Chondrocyte (in vitro differentiated cells): ENCODE results near the gene TBC1D24. TPM values are rescaled to one million over a fixed set of nuclear protein-coding genes. Genes with fewer than 3 reads are reported as not detected.

Source experiments
- DNase-seq: peaks from one replicate; pipeline ENCODE4 v3.0.0; 2021; ENCODE audit warnings: mixed read lengths, low spot score
- H3K27ac Mint-ChIP-seq: one replicate; pipeline ENCODE4 v1.8.0; 2021; ENCODE audit warnings: mild to moderate bottlenecking, moderate library complexity, mixed read lengths; ENCODE audit not compliant: unreplicated experiment
- H3K27me3 Mint-ChIP-seq: 2 replicates; pipeline ENCODE4 v1.8.0; 2021; ENCODE audit warnings: low read depth, mixed read lengths
- H3K36me3 Mint-ChIP-seq: 2 replicates; pipeline ENCODE4 v1.8.0; 2021; ENCODE audit warnings: low read depth, mixed read lengths
- H3K4me1 Mint-ChIP-seq: 2 replicates; pipeline ENCODE4 v1.8.0; 2021; ENCODE audit warnings: low read depth, mild to moderate bottlenecking, mixed read lengths
- H3K4me3 Mint-ChIP-seq: one replicate; pipeline ENCODE4 v1.8.0; 2021; ENCODE audit warnings: mild to moderate bottlenecking, moderate library complexity, mixed read lengths; ENCODE audit not compliant: unreplicated experiment
- H3K9me3 Mint-ChIP-seq: 2 replicates; pipeline ENCODE4 v1.8.0; 2021; ENCODE audit warnings: low read depth, mixed read lengths
- total RNA-seq: library from RNA; stranded (reverse); gene quantifications from 3 replicates; pipeline ENCODE4 v1.2.1, GENCODE V29; 2021
- TF ChIP-seq, protein P1 (sequence below): fragments of 200-600 bp; sonication (generic); IDR thresholded peaks from 2 replicates; pipeline ENCODE4 v1.5.0; 2021; ENCODE audit warnings: antibody characterized with exemption, mild to moderate bottlenecking, moderate library complexity

Gene TBC1D24
- total RNA-seq, 1 donor from 2014 or later, result 17.9 TPM

DNA sequence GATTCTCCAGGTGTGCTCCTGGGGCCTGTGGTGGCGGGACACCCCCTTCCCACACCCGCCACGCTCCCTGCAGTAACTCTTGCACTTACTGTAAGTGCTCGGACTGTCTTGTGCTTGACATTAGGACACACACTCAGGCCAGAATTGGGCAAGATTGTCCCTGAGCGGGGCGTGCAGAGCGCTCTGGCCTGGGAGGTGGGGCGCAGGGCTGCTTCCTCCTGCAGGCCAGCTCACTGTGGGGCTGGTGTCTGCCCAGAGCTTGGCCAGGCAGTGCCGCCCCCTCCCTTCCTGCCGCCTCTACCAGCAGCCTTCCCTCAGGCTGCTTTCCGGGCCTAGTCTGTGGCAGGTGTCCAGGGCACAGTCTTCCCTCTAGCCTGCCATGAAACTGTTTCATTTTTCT is 32.7 kb downstream of the TBC1D24 start:
- H3K27me3 Mint-ChIP-seq, result no peaks in the 10 kb centered on the region
- no peak for DNase-seq
- peaks cover 4% of the 10 kb centered on the region for H3K4me1 Mint-ChIP-seq
- H3K36me3 Mint-ChIP-seq, result no peaks in the 10 kb centered on the region
- H3K4me3 Mint-ChIP-seq, result no peak overlapping the region
- no peaks in the 10 kb centered on the region for H3K9me3 Mint-ChIP-seq
- TF ChIP-seq, protein P1, sequence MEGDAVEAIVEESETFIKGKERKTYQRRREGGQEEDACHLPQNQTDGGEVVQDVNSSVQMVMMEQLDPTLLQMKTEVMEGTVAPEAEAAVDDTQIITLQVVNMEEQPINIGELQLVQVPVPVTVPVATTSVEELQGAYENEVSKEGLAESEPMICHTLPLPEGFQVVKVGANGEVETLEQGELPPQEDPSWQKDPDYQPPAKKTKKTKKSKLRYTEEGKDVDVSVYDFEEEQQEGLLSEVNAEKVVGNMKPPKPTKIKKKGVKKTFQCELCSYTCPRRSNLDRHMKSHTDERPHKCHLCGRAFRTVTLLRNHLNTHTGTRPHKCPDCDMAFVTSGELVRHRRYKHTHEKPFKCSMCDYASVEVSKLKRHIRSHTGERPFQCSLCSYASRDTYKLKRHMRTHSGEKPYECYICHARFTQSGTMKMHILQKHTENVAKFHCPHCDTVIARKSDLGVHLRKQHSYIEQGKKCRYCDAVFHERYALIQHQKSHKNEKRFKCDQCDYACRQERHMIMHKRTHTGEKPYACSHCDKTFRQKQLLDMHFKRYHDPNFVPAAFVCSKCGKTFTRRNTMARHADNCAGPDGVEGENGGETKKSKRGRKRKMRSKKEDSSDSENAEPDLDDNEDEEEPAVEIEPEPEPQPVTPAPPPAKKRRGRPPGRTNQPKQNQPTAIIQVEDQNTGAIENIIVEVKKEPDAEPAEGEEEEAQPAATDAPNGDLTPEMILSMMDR, result no peak
- H3K27ac Mint-ChIP-seq, result no peak overlapping the region

- Mint-ChIP-seq H3K27ac (no peak overlapping the region), H3K4me1 (peaks cover 7% of the 10 kb centered on the region), H3K4me3 (no peak overlapping the region), H3K27me3 (no peaks in the 10 kb centered on the region), H3K9me3 (no peaks in the 10 kb centered on the region), H3K36me3 (no peaks in the 10 kb centered on the region)
- TF ChIP-seq, protein P1, result no peak
- no peak for DNase-seq
These were observed 33.9 kb downstream of the TBC1D24 start for GRCh38 chr16:2508722-2509400.

DNA sequence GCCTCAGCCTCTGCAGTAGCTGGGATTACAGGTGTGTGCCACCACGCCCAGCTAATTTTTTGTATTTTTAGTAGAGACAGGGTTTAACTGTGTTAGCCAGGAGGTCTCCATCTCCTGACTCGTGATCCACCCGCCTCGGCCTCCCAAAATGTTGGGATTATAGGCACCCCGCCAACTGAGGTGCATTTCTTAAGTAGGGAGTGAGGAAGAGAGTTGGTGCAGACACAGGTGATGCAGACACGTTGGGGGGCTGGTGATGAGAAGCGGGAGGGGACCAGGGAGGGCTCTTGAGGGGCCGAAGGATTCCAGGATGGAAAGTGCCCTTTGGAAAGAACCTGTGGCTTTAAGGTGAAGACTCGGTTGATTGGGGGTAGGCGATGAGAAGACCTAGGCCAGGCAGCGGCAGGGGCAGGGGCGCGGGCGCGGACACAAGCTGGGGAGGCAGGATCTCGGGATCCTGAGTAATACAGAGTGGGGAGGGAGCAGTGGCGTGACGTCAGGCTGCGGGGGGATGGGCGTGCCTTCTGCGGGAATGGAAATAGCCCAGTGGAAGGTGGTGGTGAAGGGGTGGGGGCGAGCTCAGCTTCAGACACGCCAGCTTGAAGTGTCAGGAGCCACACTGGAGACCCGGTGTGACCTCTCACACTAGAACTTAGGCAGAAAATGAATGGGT is 36.3 kb downstream of the TBC1D24 start:
- H3K9me3 Mint-ChIP-seq, result no peaks in the 10 kb centered on the region
- H3K4me3 Mint-ChIP-seq, result no peak overlapping the region
- TF ChIP-seq, protein P1, result no peak
- peaks cover 21% of the 10 kb centered on the region for H3K4me1 Mint-ChIP-seq
- H3K36me3 Mint-ChIP-seq, result no peaks in the 10 kb centered on the region
- H3K27me3 Mint-ChIP-seq, result no peaks in the 10 kb centered on the region
- H3K27ac Mint-ChIP-seq, result no peak overlapping the region
- DNase-seq, result no peak

- H3K27ac Mint-ChIP-seq, result peak overlapping the region; percentile 59
- H3K36me3 Mint-ChIP-seq, result peaks cover 3% of the 10 kb centered on the region
- DNase-seq, result no peak
- no peak overlapping the region for H3K4me3 Mint-ChIP-seq
- H3K27me3 Mint-ChIP-seq, result no peaks in the 10 kb centered on the region
- H3K4me1 Mint-ChIP-seq, result peaks cover 30% of the 10 kb centered on the region
- H3K9me3 Mint-ChIP-seq, result no peaks in the 10 kb centered on the region
- TF ChIP-seq, protein P1, result no peak
These were observed 37.2 kb downstream of the TBC1D24 start for GRCh38 chr16:2511996-2512734.

GRCh38 chr16:2512735-2513404 is 37.9 kb downstream of the TBC1D24 start:
- Mint-ChIP-seq H3K36me3 (peaks cover 3% of the 10 kb centered on the region), H3K27ac (peak overlapping the region; percentile 77), H3K4me1 (peaks cover 37% of the 10 kb centered on the region), H3K4me3 (peak overlapping the region; percentile 77), H3K9me3 (no peaks in the 10 kb centered on the region), H3K27me3 (no peaks in the 10 kb centered on the region)
- TF ChIP-seq, protein P1, result no peak
- peak; percentile 87 for DNase-seq
